ENCODE data around the gene NCKAP1. TPM values are rescaled to one million over a fixed set of nuclear protein-coding genes. Genes with fewer than 3 reads are reported as not detected.

Gene NCKAP1
- total and polyA plus RNA-seq, 2 of the 4 experiments (the other 2 are of a cell fraction), result 91.1 to 160 TPM

GRCh38 chr2:183078464-183079138 is 40.3 kb upstream of the NCKAP1 start, which contains the start of gene DUSP19:
Gene DUSP19, plus strand, starts transcription at chr2:183078747. Its CDS starts 187 bp downstream, at chr2:183078934.
- ChIA-PET POLR2A (ENCODE audit: unreplicated experiment) (interaction anchor here (1.0 kb wide), 1 partner anchor 128 kb away, joined by 3 read pairs; no protein-coding TSS in a partner anchor), CTCF (interaction anchor here (0.8 to 1.8 kb wide), 2 partner anchors 9 to 10 kb away, joined by 3 to 8 read pairs; no protein-coding TSS in a partner anchor)
- Histone ChIP-seq H3K36me3 (ENCODE audit: control insufficient read depth, insufficient read depth, low read length) (no peaks in the 10 kb centered on the region), H4K8ac (ENCODE audit: low read depth in 2 of 2, low read length in 2 of 2) (peak within 1 kb of the TSS; percentile 86 to 96), H3K4ac (ENCODE audit: low read depth, low read length) (peak within 1 kb of the TSS; percentile 85), H2AFZ (replicated peaks; ENCODE audit: low read length, poor library complexity) (peak within 1 kb of the TSS; percentile 95), H3K79me1 (ENCODE audit: low read depth in 1 of 2, low read length in 2 of 2) (no peaks in the 10 kb centered on the region), H3K27me3 (ENCODE audit: control insufficient read depth, insufficient read depth, low read length) (peaks cover 11% of the 10 kb centered on the region), H2AK5ac (ENCODE audit: low read depth, low read length) (no peak within 1 kb of the TSS), H2AK9ac (replicated peaks; ENCODE audit: low read depth, low read length, poor library complexity) (peak within 1 kb of the TSS; percentile 18), H3K4me1 (ENCODE audit: control insufficient read depth, insufficient read depth, low read length) (no peaks in the 10 kb centered on the region), H2BK120ac (ENCODE audit: low read depth, low read length) (peak within 1 kb of the TSS; percentile 47), H3K23ac (ENCODE audit: low read depth, low read length) (peak within 1 kb of the TSS; percentile 66), H2BK5ac (ENCODE audit: low read depth, low read length, poor library complexity, severe bottlenecking) (peak within 1 kb of the TSS; percentile 48), H3K9me1 (ENCODE audit: insufficient read depth, low read length) (no peaks in the 10 kb centered on the region), H3K4me2 (ENCODE audit: low read depth, low read length) (peak within 1 kb of the TSS; percentile 94), H3K9me3 (ENCODE audit: control insufficient read depth, insufficient read depth, low read length) (no peaks in the 10 kb centered on the region), H3K18ac (ENCODE audit: low read depth, low read length) (peak within 1 kb of the TSS; percentile 52; the same call in 1 of the 2 replicates), H2BK20ac (ENCODE audit: low read depth, low read length) (no peak within 1 kb of the TSS), H3K4me3 (ENCODE audit: insufficient read depth, low read depth, low read length) (peak within 1 kb of the TSS; percentile 74), H3K9ac (ENCODE audit: low read depth, low read length) (peak within 1 kb of the TSS; percentile 81), H2BK15ac (ENCODE audit: low read depth, low read length) (peak within 1 kb of the TSS; percentile 21; the same call in 2 of the 3 replicates), H3K27ac (ENCODE audit: insufficient read depth, low read length) (peak within 1 kb of the TSS; percentile 62), H4K91ac (ENCODE audit: insufficient read depth, low read depth, low read length) (peak within 1 kb of the TSS; percentile 73), H4K20me1 (ENCODE audit: insufficient read depth, low read length) (no peaks in the 10 kb centered on the region), H3K14ac (replicated peaks; ENCODE audit: low read depth, low read length) (peak within 1 kb of the TSS; percentile 93), H4K5ac (ENCODE audit: low read depth, low read length) (peak within 1 kb of the TSS; percentile 88), H3K56ac (ENCODE audit: extremely low read depth, insufficient read depth, low read length) (peak within 1 kb of the TSS; percentile 64)
- DNase-seq (peak; percentile 91), ATAC-seq (ENCODE audit: low read depth) (peak; percentile 98)
- intact Hi-C loops (cut with micrococcal nuclease) (loop anchor here (2.0 kb wide), 1 partner anchor 40 kb away; the partner anchor contains the start of gene NCKAP1), dilution Hi-C loops (cut with HindIII; ENCODE audit: low sequenced_read_pairs, unreplicated experiment) (no loop called here), in situ Hi-C loops (cut with MboI; ENCODE audit: low sequenced_read_pairs) (no loop called here)
- TF ChIP-seq MAZ (IDR thresholded peaks at IDR 0.05; ENCODE audit: borderline replicate concordance, low read depth, low read length) (no peak), POLR2A (IDR thresholded peaks at IDR 0.05; ENCODE audit: low read depth, low read length) (peak; percentile 46; the same call in 1 of the 2 replicates)
- BruUV-seq (replicated peaks), result no TSS peak
- 0% methylated on average over 3 of the region's 20 CpGs; no CpG with 5 or more reads in 1 of the 2 experiments for WGBS, 2 experiments (ENCODE audit: extremely low coverage in 2 of 2, insufficient read length in 1 of 2)
